Hematopoietic multipotent progenitor cell treated with erythropoietin and hydrocortisone succinate and interleukin-3 and kit ligand, for 8 days (in vitro differentiated cells): Measurements from ENCODE around the gene ANKIB1.

Experiments
- DNase-seq: peaks from one replicate; pipeline ENCODE4 v3.0.0-alpha.2; 2015

ANKIB1 gene

GRCh38 chr7:92275327-92275726 lies 29.6 kb downstream of the ANKIB1 start:
- no peak for DNase-seq

- peak; percentile 51 for DNase-seq
Observed at GRCh38 chr7:92276460-92276864, 30.7 kb downstream of the ANKIB1 start.

- no peak for DNase-seq
Observed at GRCh38 chr7:92279396-92280031, 33.7 kb downstream of the ANKIB1 start.

GRCh38 chr7:92281031-92281430 lies 35.3 kb downstream of the ANKIB1 start:
- DNase-seq, result no peak

- peak; percentile 70 for DNase-seq
Observed at GRCh38 chr7:92282221-92282814, 36.5 kb downstream of the ANKIB1 start.

GRCh38 chr7:92282930-92283329 lies 37.2 kb downstream of the ANKIB1 start:
- DNase-seq, result peak; percentile 59

- DNase-seq, result no peak
Observed at GRCh38 chr7:92289321-92289720, 43.5 kb downstream of the ANKIB1 start.

- DNase-seq, result no peak
Observed at GRCh38 chr7:92292981-92293380, 47.2 kb downstream of the ANKIB1 start.

GRCh38 chr7:92293896-92294590 lies 48.3 kb downstream of the ANKIB1 start:
- DNase-seq, result no peak

GRCh38 chr7:92295391-92295790 lies 49.6 kb downstream of the ANKIB1 start:
- no peak for DNase-seq

GRCh38 chr7:92296235-92296634 lies 50.5 kb downstream of the ANKIB1 start:
- no peak for DNase-seq

- DNase-seq, result no peak
Observed at GRCh38 chr7:92296880-92297445, 51.2 kb downstream of the ANKIB1 start.

- no peak for DNase-seq
Observed at GRCh38 chr7:92297736-92298135, 52.0 kb downstream of the ANKIB1 start.

GRCh38 chr7:92303761-92304160 lies 58.0 kb downstream of the ANKIB1 start:
- DNase-seq, result no peak

- no peak for DNase-seq
Observed at GRCh38 chr7:92304406-92304893, 58.7 kb downstream of the ANKIB1 start.

GRCh38 chr7:92306153-92306552 lies 60.4 kb downstream of the ANKIB1 start:
- no peak for DNase-seq

- no peak for DNase-seq
Observed at GRCh38 chr7:92313055-92313454, 67.3 kb downstream of the ANKIB1 start.

GRCh38 chr7:92319243-92319642 lies 73.5 kb downstream of the ANKIB1 start:
- DNase-seq, result no peak

- DNase-seq, result no peak
Observed at GRCh38 chr7:92325173-92325572, 79.4 kb downstream of the ANKIB1 start.

- DNase-seq, result no peak
Observed at GRCh38 chr7:92325858-92326257, 80.1 kb downstream of the ANKIB1 start.

- no peak for DNase-seq
Observed at GRCh38 chr7:92330835-92331438, 85.2 kb downstream of the ANKIB1 start.

- DNase-seq, result no peak
Observed at GRCh38 chr7:92331508-92331907, 85.7 kb downstream of the ANKIB1 start.

- DNase-seq, result no peak
Observed at GRCh38 chr7:92332782-92333181, 87.0 kb downstream of the ANKIB1 start.
